ENCODE measurements around the gene SNRK.

The SNRK gene

GRCh38 chr3:43309372-43310305 is 23.3 kb downstream of the SNRK start:
- DNase-seq, result no peak

- DNase-seq, result no peak
These were observed 30.6 kb downstream of the SNRK start for GRCh38 chr3:43316783-43317460.

GRCh38 chr3:43317461-43318316 is 31.3 kb downstream of the SNRK start:
- DNase-seq, result no peak

- DNase-seq, result no peak
These were observed 33.0 kb downstream of the SNRK start for GRCh38 chr3:43319376-43319775.

DNA sequence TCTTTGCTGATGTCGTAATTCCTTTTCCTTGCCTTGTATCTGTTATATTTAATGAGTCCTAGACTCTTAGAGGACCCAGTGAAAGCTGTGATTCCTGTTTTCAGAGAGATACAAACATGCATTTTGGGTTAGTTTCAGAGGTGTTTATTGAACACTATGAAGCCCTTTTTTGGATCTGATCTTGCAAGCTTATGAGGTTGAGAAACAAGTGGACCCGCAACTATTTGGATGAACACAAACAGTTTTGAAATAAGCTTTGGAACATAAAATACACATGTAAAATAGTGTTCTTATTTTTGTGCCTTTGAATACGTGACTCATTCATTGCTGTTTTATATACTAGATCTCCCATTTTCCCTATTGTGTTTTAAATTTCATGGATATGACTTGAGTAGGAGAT is 33.5 kb downstream of the SNRK start:
- DNase-seq, result no peak

DNA sequence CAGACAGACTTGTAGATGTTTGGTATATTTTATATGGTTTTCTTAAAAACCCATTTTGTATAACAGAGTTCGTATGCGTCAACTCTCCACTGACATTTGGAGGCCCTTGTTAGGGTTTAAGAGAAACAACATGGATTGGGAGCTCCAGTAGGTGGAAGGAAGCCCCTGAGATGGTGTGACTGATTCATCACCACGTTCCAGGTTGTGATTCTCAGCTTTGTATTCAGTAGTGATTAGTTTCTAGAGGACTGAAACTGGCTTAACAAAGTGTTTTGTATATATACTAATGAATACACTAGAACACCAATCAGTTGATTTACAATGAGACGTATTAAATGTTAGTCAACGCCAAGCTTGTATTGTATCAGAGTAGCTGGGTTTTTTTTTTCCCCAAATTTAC is 33.9 kb downstream of the SNRK start:
- DNase-seq, result no peak

- no peak for DNase-seq
These were observed 37.2 kb downstream of the SNRK start for GRCh38 chr3:43323541-43323940.

GRCh38 chr3:43326891-43327581 is 40.7 kb downstream of the SNRK start:
- no peak for DNase-seq

GRCh38 chr3:43327582-43327979 is 41.2 kb downstream of the SNRK start:
- DNase-seq, result no peak

GRCh38 chr3:43328653-43329052 is 42.3 kb downstream of the SNRK start:
- DNase-seq, result no peak

DNA sequence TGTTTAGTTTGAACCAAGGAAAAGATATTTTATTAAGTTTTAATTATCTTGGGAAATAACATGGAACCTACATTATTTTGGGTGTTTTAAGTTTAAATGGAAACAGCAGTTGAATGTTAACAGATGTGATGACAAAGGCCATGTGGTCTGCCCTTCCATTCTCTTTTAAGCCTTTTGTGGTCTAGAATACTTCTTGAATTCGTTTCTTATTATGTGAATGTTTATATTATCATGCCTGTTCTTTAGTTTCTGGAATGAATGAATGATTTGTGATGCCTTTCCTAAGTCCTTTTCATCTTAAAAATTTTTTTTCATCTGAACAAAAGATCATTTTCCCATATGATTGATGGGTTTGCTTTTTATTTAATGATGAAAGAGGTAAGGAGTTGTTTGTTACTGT is 44.6 kb downstream of the SNRK start:
- no peak for DNase-seq

DNA sequence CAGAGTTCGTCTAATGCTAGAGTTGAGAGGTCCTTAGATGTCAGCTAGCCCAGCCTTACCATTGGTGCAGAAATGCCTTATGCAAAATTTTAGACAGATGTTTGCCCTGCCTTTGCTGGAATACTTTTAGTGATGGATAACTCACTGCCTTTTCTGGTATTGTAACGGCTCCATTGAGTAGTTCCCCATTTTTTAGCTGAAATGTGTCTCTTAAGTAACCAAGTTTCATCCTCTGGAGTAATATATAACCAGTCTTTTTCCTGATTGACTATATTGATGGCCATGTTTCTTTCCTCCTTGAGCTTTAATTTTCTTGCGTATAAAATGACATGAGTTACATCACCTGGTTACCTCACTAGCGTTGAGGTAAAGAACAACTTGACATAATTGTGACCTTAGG is 45.0 kb downstream of the SNRK start:
- DNase-seq, result no peak

- no peak for DNase-seq
These were observed 48.6 kb downstream of the SNRK start for GRCh38 chr3:43334976-43335375.

GRCh38 chr3:43335799-43336198 is 49.5 kb downstream of the SNRK start:
- DNase-seq, result no peak

- no peak for DNase-seq
These were observed 52.0 kb downstream of the SNRK start for GRCh38 chr3:43338295-43338694.

DNA sequence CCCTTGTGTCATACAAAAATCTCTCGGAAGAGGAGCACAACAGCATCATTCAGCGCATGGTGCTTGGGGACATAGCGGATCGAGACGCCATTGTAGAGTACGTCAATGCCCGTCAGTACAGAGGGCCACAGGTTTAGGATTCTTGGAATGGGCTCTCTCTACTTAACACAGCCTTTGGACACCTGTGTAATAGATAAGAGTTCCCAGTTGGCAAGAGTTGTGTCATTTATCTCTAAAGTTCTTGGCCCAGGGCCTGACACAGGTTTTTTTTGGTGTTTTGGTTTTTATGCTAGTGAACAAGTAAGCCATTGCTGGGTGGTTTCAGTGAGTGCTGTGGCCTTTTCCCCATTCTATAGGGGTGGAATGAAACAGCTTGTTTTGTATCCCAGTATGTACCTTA is 54.1 kb downstream of the SNRK start:
- no peak for DNase-seq

DNA sequence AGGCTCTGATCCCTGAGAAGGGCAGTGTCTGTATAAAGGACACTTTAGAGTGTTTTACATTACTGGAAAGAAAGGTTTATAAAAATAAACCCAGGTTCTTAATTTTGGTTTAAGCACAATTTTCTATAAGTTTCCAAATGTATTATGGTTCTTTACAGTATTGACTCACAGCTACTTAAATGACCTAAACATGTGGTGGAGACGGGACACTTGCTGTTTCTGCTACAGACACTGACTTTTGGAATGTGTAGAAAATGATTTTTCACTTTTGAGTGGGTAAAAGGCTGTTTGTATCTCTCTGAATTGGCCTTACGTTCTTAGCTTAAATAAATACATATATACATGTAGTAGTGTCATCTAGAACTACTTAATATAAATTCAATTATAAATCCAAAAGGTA is 55.4 kb downstream of the SNRK start:
- no peak for DNase-seq

DNA sequence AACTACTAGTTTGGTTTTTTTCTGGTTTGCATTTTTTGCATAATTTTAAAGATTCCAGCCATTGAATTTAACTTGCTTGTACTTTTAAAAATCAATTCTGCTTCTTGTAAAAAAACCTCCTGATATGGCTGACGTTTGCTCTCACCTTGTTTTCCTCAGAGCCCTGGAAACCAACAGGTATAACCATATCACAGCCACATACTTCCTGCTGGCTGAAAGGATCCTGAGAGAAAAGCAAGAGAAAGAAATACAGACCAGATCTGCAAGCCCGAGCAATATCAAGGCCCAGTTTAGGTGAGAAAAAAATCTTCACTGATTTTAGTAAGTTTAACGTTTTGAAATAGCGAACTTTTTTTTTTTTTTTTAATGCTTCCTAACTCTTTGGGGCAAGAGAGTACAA is 56.8 kb downstream of the SNRK start:
- peak in 1 of 2 donors; percentile 40 for DNase-seq

DNA sequence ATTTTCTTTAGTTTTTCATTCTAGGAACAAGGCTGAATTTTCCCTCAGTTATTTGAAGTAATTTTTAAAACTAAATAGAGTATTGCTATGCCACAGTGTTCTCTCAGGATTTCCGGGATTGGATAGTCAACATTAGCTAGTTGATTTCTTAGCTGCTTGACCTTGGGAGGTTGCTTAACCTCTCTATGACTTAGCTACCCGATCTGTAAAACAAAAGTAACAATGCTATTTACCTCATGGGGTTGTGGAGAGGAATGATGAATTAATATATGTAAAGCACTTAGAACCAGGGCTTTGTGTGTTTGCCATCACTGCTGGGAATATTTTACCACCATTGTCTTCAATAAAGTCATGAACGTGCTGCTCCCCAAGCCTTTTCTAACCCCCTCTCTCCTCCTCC is 57.5 kb downstream of the SNRK start:
- no peak for DNase-seq

DNA sequence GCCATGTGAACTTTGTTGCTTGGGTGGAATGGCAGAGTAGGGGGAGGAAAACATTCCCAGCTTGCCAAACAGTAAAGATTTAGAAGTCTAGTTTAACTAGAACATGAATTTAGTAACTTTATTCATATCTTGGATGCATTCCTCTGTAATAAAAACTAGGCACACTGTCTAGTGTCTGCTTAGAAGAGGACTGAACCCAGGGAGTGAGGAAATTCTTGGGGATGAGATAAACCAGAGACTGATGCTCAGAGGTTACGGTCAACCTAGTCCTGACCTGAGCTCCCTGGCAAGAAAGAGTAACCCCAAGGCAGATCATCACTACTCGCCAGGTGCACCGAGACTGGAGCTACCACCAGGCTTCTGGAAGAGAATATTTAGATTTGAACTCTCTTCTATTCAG is 58.2 kb downstream of the SNRK start:
- no peak for DNase-seq

- DNase-seq, result no peak
These were observed 58.9 kb downstream of the SNRK start for GRCh38 chr3:43345246-43345645.

DNA sequence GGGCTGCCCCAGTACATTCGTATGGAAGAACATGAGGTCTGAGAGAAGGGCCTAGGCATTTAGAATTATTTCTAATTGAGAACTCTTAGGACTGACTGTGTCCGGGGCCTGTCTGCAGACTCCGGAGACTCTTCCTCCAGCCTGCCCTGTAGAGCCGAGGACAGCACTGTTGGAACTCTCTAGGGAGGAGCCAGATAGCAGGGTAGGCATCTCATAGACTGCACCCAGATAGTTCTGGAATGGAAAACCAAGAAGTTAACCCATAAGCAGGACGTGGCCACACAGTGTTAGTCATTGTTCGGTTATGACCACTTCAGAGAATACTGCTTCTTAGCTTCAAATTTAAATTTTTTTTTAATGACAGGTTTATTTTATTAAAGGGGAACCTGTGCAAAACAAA is 59.5 kb downstream of the SNRK start:
- DNase-seq, result no peak

Data from CD4-positive, alpha-beta T cell treated with Interleukin-4 for 1 hour (primary cell).